ENCODE results near the gene STT3A.
A peak's percentile ranks its signal among the peaks of the same experiment; 100 is the strongest.

Gene STT3A

GRCh38 chr11:125591649-125592304 is 875 bp upstream of the STT3A start:
- no peak for DNase-seq

- DNase-seq, result no peak
Measured at GRCh38 chr11:125593114-125593820, 615 bp downstream of the STT3A start.

GRCh38 chr11:125594958-125595357 is 2.3 kb downstream of the STT3A start:
- DNase-seq, result peak; percentile 48

- DNase-seq, result no peak
Measured at GRCh38 chr11:125600663-125601062, 8.0 kb downstream of the STT3A start.

- DNase-seq, result no peak
Measured at GRCh38 chr11:125603207-125603606, 10.6 kb downstream of the STT3A start.

GRCh38 chr11:125605417-125605816 is 12.8 kb downstream of the STT3A start:
- no peak for DNase-seq

- DNase-seq, result no peak
Measured at GRCh38 chr11:125609545-125609944, 16.9 kb downstream of the STT3A start.

- no peak for DNase-seq
Measured at GRCh38 chr11:125618383-125618782, 25.7 kb downstream of the STT3A start.

- DNase-seq, result no peak
Measured at GRCh38 chr11:125621995-125622394, 29.3 kb downstream of the STT3A start.

GRCh38 chr11:125623064-125623463 is 30.4 kb downstream of the STT3A start:
- DNase-seq, result no peak

- DNase-seq, result no peak
Measured at GRCh38 chr11:125624756-125625213, 32.1 kb downstream of the STT3A start, which contains the start of gene CHEK1. Gene CHEK1, plus strand, starts transcription at chr11:125625163. Its CDS starts 1,606 bp downstream, at chr11:125626769.

- no peak for DNase-seq
Measured at GRCh38 chr11:125625225-125625629, 32.6 kb downstream of the STT3A start.

GRCh38 chr11:125625630-125626287 is 33.1 kb downstream of the STT3A start:
- DNase-seq, result peak; percentile 83

GRCh38 chr11:125626288-125626950 is 33.8 kb downstream of the STT3A start:
- DNase-seq, result no peak

GRCh38 chr11:125627236-125627910 is 34.7 kb downstream of the STT3A start:
- no peak for DNase-seq

GRCh38 chr11:125637840-125638239 is 45.2 kb downstream of the STT3A start:
- peak; percentile 56 for DNase-seq

GRCh38 chr11:125638315-125638714 is 45.7 kb downstream of the STT3A start:
- DNase-seq, result no peak

- no peak for DNase-seq
Measured at GRCh38 chr11:125645871-125646270, 53.2 kb downstream of the STT3A start.

GRCh38 chr11:125649465-125650166 is 57.0 kb downstream of the STT3A start:
- no peak for DNase-seq

- DNase-seq, result no peak
Measured at GRCh38 chr11:125662689-125663088, 70.0 kb downstream of the STT3A start.

- no peak for DNase-seq
Measured at GRCh38 chr11:125663910-125664309, 71.3 kb downstream of the STT3A start.

- DNase-seq, result no peak
Measured at GRCh38 chr11:125667151-125667550, 74.5 kb downstream of the STT3A start.
